ENCODE data around the gene CREG2.

DNA sequence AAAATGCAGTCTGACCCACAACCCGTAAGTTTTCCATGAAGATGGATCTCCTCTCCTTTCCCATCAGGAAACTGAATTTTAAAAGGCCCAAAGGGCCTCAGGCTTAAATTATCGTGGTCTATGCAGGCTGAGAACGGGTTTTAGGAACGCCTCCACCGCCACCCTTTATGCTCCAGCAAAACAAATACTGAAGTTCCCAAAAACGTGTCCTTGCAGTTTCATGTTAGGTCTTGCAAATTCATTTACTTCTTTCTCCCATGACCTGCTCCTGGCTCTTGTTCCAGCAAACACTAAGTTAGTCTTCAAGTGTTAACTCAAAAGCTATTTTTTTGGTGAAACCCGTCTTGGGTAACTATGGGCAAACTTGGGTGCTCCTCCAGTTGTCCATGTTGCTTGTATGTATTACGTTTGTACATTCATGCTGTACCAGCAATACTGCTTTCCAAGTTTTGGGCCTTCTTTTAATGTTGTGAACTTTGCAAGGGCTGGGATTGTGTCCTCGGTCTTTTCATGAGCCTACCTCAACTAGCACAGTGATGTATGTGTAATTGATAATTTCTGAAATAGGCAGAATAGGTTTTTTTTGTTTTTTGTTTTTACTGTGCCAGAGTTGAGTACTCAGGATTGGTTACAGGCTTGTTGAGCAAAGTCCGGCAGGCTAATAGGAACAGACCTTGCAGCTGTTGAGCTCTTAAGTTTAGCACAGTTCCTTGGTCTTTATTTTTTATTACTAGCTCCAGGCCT is 77.0 kb downstream of the CREG2 start:
- no peak for TF ChIP-seq EZH2 (optimal IDR thresholded peaks at IDR 0.05; ENCODE audit: low read depth, low read length)
- TF ChIP-seq, protein P1, sequence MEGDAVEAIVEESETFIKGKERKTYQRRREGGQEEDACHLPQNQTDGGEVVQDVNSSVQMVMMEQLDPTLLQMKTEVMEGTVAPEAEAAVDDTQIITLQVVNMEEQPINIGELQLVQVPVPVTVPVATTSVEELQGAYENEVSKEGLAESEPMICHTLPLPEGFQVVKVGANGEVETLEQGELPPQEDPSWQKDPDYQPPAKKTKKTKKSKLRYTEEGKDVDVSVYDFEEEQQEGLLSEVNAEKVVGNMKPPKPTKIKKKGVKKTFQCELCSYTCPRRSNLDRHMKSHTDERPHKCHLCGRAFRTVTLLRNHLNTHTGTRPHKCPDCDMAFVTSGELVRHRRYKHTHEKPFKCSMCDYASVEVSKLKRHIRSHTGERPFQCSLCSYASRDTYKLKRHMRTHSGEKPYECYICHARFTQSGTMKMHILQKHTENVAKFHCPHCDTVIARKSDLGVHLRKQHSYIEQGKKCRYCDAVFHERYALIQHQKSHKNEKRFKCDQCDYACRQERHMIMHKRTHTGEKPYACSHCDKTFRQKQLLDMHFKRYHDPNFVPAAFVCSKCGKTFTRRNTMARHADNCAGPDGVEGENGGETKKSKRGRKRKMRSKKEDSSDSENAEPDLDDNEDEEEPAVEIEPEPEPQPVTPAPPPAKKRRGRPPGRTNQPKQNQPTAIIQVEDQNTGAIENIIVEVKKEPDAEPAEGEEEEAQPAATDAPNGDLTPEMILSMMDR (IDR thresholded peaks at IDR 0.05; ENCODE audit: low read length): no peak
- TF ChIP-seq EZH2phosphoT487 (IDR thresholded peaks at IDR 0.05; ENCODE audit: low read length): no peak
